ENCODE results near the gene DLST. TPM values are rescaled to one million over a fixed set of nuclear protein-coding genes. Genes with fewer than 3 reads are reported as not detected.

DLST gene
- total and polyA plus RNA-seq, 2 of the 4 experiments (the other 2 are of a cell fraction), result 58.6 to 119 TPM

GRCh38 chr14:74934041-74934440 is 52.3 kb downstream of the DLST start:
- CTCF ChIA-PET, result interaction anchor here (1.5 kb wide), 1 partner anchor 154 kb away, joined by 3 read pairs; no protein-coding TSS in a partner anchor
- no TSS peak for BruUV-seq (replicated peaks)
- H3K36me3 ChIP-seq (ENCODE audit: control insufficient read depth, insufficient read depth, low read length), result no peaks in the 10 kb centered on the region
- H3K4me3 ChIP-seq (ENCODE audit: insufficient read depth, low read depth, low read length), result no peak overlapping the region
- H3K56ac ChIP-seq (ENCODE audit: extremely low read depth, insufficient read depth, low read length), result no peak overlapping the region
- peaks cover 13% of the 10 kb centered on the region; the same call in 1 of the 2 replicates for H3K4me1 ChIP-seq (ENCODE audit: control insufficient read depth, insufficient read depth, low read length)
- no peak overlapping the region for H3K9ac ChIP-seq (ENCODE audit: low read depth, low read length)
- H2BK120ac ChIP-seq (ENCODE audit: low read depth, low read length), result no peak overlapping the region
- H4K91ac ChIP-seq (ENCODE audit: insufficient read depth, low read depth, low read length), result no peak overlapping the region
- no peak overlapping the region for H3K4ac ChIP-seq (ENCODE audit: low read depth, low read length)
- intact Hi-C loops (cut with micrococcal nuclease), result no loop called here
- no peak overlapping the region for H3K14ac ChIP-seq (replicated peaks; ENCODE audit: low read depth, low read length)
- H3K9me3 ChIP-seq (ENCODE audit: control insufficient read depth, insufficient read depth, low read length), result no peaks in the 10 kb centered on the region
- peak overlapping the region; percentile 25 for H2AFZ ChIP-seq (replicated peaks; ENCODE audit: low read length, poor library complexity)
- no peak overlapping the region for H2BK20ac ChIP-seq (ENCODE audit: low read depth, low read length)
- H3K4me2 ChIP-seq (ENCODE audit: low read depth, low read length), result no peak overlapping the region
- H2BK5ac ChIP-seq (ENCODE audit: low read depth, low read length, poor library complexity, severe bottlenecking), result no peak overlapping the region
- H2BK15ac ChIP-seq (ENCODE audit: low read depth, low read length), result no peak overlapping the region
- no peaks in the 10 kb centered on the region for H3K27me3 ChIP-seq (ENCODE audit: control insufficient read depth, insufficient read depth, low read length)
- H3K9me1 ChIP-seq (ENCODE audit: insufficient read depth, low read length), result peaks cover 8% of the 10 kb centered on the region
- DNase-seq, result no peak
- peak; percentile 9; the same call in 1 of the 2 replicates for ATAC-seq (ENCODE audit: low read depth)
- no CpG with 5 or more reads among the region's 4 CpGs for WGBS, 2 experiments (ENCODE audit: extremely low coverage in 2 of 2, insufficient read length in 1 of 2)
- H3K79me1 ChIP-seq (ENCODE audit: low read depth in 1 of 2, low read length in 2 of 2), result no peaks in the 10 kb centered on the region
- TF ChIP-seq SMC3 (IDR thresholded peaks at IDR 0.05; ENCODE audit: low read depth, low read length) (no peak), RFX5 (IDR thresholded peaks at IDR 0.05; ENCODE audit: low read depth, low read length) (no peak), CHD1 (IDR thresholded peaks at IDR 0.05; ENCODE audit: low read depth, low read length) (no peak), RCOR1 (IDR thresholded peaks at IDR 0.05; ENCODE audit: insufficient replicate concordance, low read length) (no peak), RAD21 (IDR thresholded peaks at IDR 0.05; ENCODE audit: low read length) (no peak), ELK1 (IDR thresholded peaks at IDR 0.05; ENCODE audit: borderline replicate concordance, low read depth, low read length) (no peak), FOS (IDR thresholded peaks at IDR 0.05; ENCODE audit: low read depth, low read length) (no peak), MAZ (IDR thresholded peaks at IDR 0.05; ENCODE audit: borderline replicate concordance, low read depth, low read length) (no peak), CTCF (conservative IDR thresholded peaks at IDR 0.05; ENCODE audit: low read depth, low read length) (no peak), MXI1 (IDR thresholded peaks at IDR 0.05; ENCODE audit: borderline replicate concordance, low read depth, low read length) (no peak), CEBPB (IDR thresholded peaks at IDR 0.05; ENCODE audit: low read depth, low read length) (no peak), BHLHE40 (IDR thresholded peaks at IDR 0.05; ENCODE audit: low read depth, low read length) (no peak), MAFK (IDR thresholded peaks at IDR 0.05; ENCODE audit: low read depth, low read length) (no peak), POLR2A (IDR thresholded peaks at IDR 0.05; ENCODE audit: low read depth, low read length) (no peak), NFE2L2 (IDR thresholded peaks at IDR 0.05; ENCODE audit: low read depth, low read length) (no peak), USF2 (IDR thresholded peaks at IDR 0.05; ENCODE audit: low read depth, low read length) (no peak)
- dilution Hi-C loops (cut with HindIII; ENCODE audit: low sequenced_read_pairs, unreplicated experiment), result no loop called here
- in situ Hi-C loops (cut with MboI; ENCODE audit: low sequenced_read_pairs), result no loop called here
- H2AK9ac ChIP-seq (replicated peaks; ENCODE audit: low read depth, low read length, poor library complexity), result no peak overlapping the region
- H3K18ac ChIP-seq (ENCODE audit: low read depth, low read length), result no peak overlapping the region; the same call in 1 of the 2 replicates
- 0 out of 2 replicates have a peak overlapping the region, but pooled peaks have one; percentile 7 for H3K27ac ChIP-seq (ENCODE audit: insufficient read depth, low read length)
- POLR2A ChIA-PET (ENCODE audit: unreplicated experiment), result interaction anchor here (0.6 kb wide), 1 partner anchor 72 kb away, joined by 3 read pairs; no protein-coding TSS in a partner anchor
- H4K8ac ChIP-seq (ENCODE audit: low read depth in 2 of 2, low read length in 2 of 2), result no peak overlapping the region
- no peaks in the 10 kb centered on the region for H4K20me1 ChIP-seq (ENCODE audit: insufficient read depth, low read length)
- H4K5ac ChIP-seq (ENCODE audit: low read depth, low read length), result no peak overlapping the region; the same call in 1 of the 2 replicates
- H3K23ac ChIP-seq (ENCODE audit: low read depth, low read length), result peak overlapping the region; percentile 8; the same call in 1 of the 2 replicates
- H2AK5ac ChIP-seq (ENCODE audit: low read depth, low read length), result no peak overlapping the region

All from IMR-90 (cell line).